ENCODE results near the gene GALNT18. TPM values are rescaled to one million over a fixed set of nuclear protein-coding genes. Genes with fewer than 3 reads are reported as not detected.

GALNT18 gene
- total and polyA plus RNA-seq, 2 of the 4 experiments (the other 2 are of a cell fraction) = 9.5 to 11.3 TPM

GRCh38 chr11:11347592-11347991, 274.2 kb downstream of the GALNT18 start:
- H2BK20ac ChIP-seq (ENCODE audit: low read depth, low read length) = no peak overlapping the region
- intact Hi-C loops (cut with micrococcal nuclease) = no loop called here
- no peak overlapping the region for H2AK9ac ChIP-seq (replicated peaks; ENCODE audit: low read depth, low read length, poor library complexity)
- no peak overlapping the region for H3K4me3 ChIP-seq (ENCODE audit: insufficient read depth, low read depth, low read length)
- ChIA-PET CTCF (interaction anchor here (0.5 kb wide), 1 partner anchor 266 kb away, joined by 6 read pairs; no protein-coding TSS in a partner anchor), POLR2A (ENCODE audit: unreplicated experiment) (no interaction called here)
- no TSS peak for BruUV-seq (replicated peaks)
- H3K79me1 ChIP-seq (ENCODE audit: low read depth in 1 of 2, low read length in 2 of 2) = no peaks in the 10 kb centered on the region
- peaks cover 41% of the 10 kb centered on the region for H3K27me3 ChIP-seq (ENCODE audit: control insufficient read depth, insufficient read depth, low read length)
- H3K36me3 ChIP-seq (ENCODE audit: control insufficient read depth, insufficient read depth, low read length) = no peaks in the 10 kb centered on the region
- no peak overlapping the region for H3K23ac ChIP-seq (ENCODE audit: low read depth, low read length)
- in situ Hi-C loops (cut with MboI; ENCODE audit: low sequenced_read_pairs) = no loop called here
- no peak overlapping the region for H4K8ac ChIP-seq (ENCODE audit: low read depth in 2 of 2, low read length in 2 of 2)
- TF ChIP-seq RAD21 (IDR thresholded peaks at IDR 0.05; ENCODE audit: low read length) = no peak
- no peak for TF ChIP-seq NFE2L2 (IDR thresholded peaks at IDR 0.05; ENCODE audit: low read depth, low read length)
- no peak for TF ChIP-seq CTCF (conservative IDR thresholded peaks at IDR 0.05; ENCODE audit: low read depth, low read length)
- no peak for TF ChIP-seq POLR2A (IDR thresholded peaks at IDR 0.05; ENCODE audit: low read depth, low read length)
- TF ChIP-seq RCOR1 (IDR thresholded peaks at IDR 0.05; ENCODE audit: insufficient replicate concordance, low read length) = no peak
- no peak for TF ChIP-seq USF2 (IDR thresholded peaks at IDR 0.05; ENCODE audit: low read depth, low read length)
- TF ChIP-seq RFX5 (IDR thresholded peaks at IDR 0.05; ENCODE audit: low read depth, low read length) = no peak
- TF ChIP-seq MAZ (IDR thresholded peaks at IDR 0.05; ENCODE audit: borderline replicate concordance, low read depth, low read length) = no peak
- no peak for TF ChIP-seq MAFK (IDR thresholded peaks at IDR 0.05; ENCODE audit: low read depth, low read length)
- no peak for TF ChIP-seq MXI1 (IDR thresholded peaks at IDR 0.05; ENCODE audit: borderline replicate concordance, low read depth, low read length)
- no peak for TF ChIP-seq BHLHE40 (IDR thresholded peaks at IDR 0.05; ENCODE audit: low read depth, low read length)
- TF ChIP-seq CHD1 (IDR thresholded peaks at IDR 0.05; ENCODE audit: low read depth, low read length) = no peak
- TF ChIP-seq CEBPB (IDR thresholded peaks at IDR 0.05; ENCODE audit: low read depth, low read length) = no peak
- TF ChIP-seq FOS (IDR thresholded peaks at IDR 0.05; ENCODE audit: low read depth, low read length) = no peak
- TF ChIP-seq, protein P1, sequence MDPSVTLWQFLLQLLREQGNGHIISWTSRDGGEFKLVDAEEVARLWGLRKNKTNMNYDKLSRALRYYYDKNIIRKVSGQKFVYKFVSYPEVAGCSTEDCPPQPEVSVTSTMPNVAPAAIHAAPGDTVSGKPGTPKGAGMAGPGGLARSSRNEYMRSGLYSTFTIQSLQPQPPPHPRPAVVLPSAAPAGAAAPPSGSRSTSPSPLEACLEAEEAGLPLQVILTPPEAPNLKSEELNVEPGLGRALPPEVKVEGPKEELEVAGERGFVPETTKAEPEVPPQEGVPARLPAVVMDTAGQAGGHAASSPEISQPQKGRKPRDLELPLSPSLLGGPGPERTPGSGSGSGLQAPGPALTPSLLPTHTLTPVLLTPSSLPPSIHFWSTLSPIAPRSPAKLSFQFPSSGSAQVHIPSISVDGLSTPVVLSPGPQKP (IDR thresholded peaks at IDR 0.05; ENCODE audit: borderline replicate concordance, low read depth, low read length) = no peak
- no peak for TF ChIP-seq SMC3 (IDR thresholded peaks at IDR 0.05; ENCODE audit: low read depth, low read length)
- ATAC-seq (ENCODE audit: low read depth) = no peak
- dilution Hi-C loops (cut with HindIII; ENCODE audit: low sequenced_read_pairs, unreplicated experiment) = no loop called here
- no peak overlapping the region for H3K56ac ChIP-seq (ENCODE audit: extremely low read depth, insufficient read depth, low read length)
- no peak overlapping the region for H4K91ac ChIP-seq (ENCODE audit: insufficient read depth, low read depth, low read length)
- no peak overlapping the region for H3K4ac ChIP-seq (ENCODE audit: low read depth, low read length)
- no peak overlapping the region for H3K14ac ChIP-seq (replicated peaks; ENCODE audit: low read depth, low read length)
- no peak for DNase-seq
- H4K5ac ChIP-seq (ENCODE audit: low read depth, low read length) = no peak overlapping the region
- H3K18ac ChIP-seq (ENCODE audit: low read depth, low read length) = no peak overlapping the region
- no peak overlapping the region for H3K4me2 ChIP-seq (ENCODE audit: low read depth, low read length)
- H4K20me1 ChIP-seq (ENCODE audit: insufficient read depth, low read length) = 0 out of 2 replicates have a peak, but pooled peaks cover 4% of the 10 kb centered on the region
- peaks cover 14% of the 10 kb centered on the region for H3K4me1 ChIP-seq (ENCODE audit: control insufficient read depth, insufficient read depth, low read length)
- no peak overlapping the region for H2AK5ac ChIP-seq (ENCODE audit: low read depth, low read length)
- no peak overlapping the region for H3K9ac ChIP-seq (ENCODE audit: low read depth, low read length)
- no CpG with 5 or more reads among the region's 7 CpGs for WGBS, 2 experiments (ENCODE audit: extremely low coverage in 2 of 2, insufficient read length in 1 of 2)
- peaks cover 7% of the 10 kb centered on the region; the same call in 1 of the 2 replicates for H3K9me1 ChIP-seq (ENCODE audit: insufficient read depth, low read length)
- no peak overlapping the region for H3K27ac ChIP-seq (ENCODE audit: insufficient read depth, low read length)
- no peaks in the 10 kb centered on the region; the same call in 1 of the 2 replicates for H3K9me3 ChIP-seq (ENCODE audit: control insufficient read depth, insufficient read depth, low read length)
- H2BK15ac ChIP-seq (ENCODE audit: low read depth, low read length) = no peak overlapping the region
- no peak overlapping the region for H2AFZ ChIP-seq (replicated peaks; ENCODE audit: low read length, poor library complexity)
- H2BK120ac ChIP-seq (ENCODE audit: low read depth, low read length) = no peak overlapping the region
- H2BK5ac ChIP-seq (ENCODE audit: low read depth, low read length, poor library complexity, severe bottlenecking) = no peak overlapping the region

Data from IMR-90 (cell line).